Pancreas (tissue), 10 donors: ENCODE data around the gene JMJD8. TPM values are rescaled to one million over a fixed set of nuclear protein-coding genes. Genes with fewer than 3 reads are reported as not detected.

Experiments
- ATAC-seq, 4 donors: fragments of 200-7000 bp; cut with Tn5 transposase; one replicate each; pipeline versions ENCODE4 v1.8.0 to v1.9.1; 2020; ENCODE audit warnings: mild to moderate bottlenecking in 4 of 4, moderate library complexity in 4 of 4
- DNase-seq, 6 donors: peaks; one replicate each; pipeline ENCODE4 v3.0.0-alpha.2; 2020
- FAIRE-seq: peaks from 2 replicates; lab custom pipeline; 2012; peaks lifted over from hg19 to GRCh38; lab: Jason Lieb, UNC
- H3K27ac ChIP-seq, 4 donors: fragments of 200-600 bp; sonication (generic); 1 replicate in 3 of 4; 2 replicates in 1 of 4; pipeline versions ENCODE4 v1.5.0 to v1.8.0; 2020
- H3K27me3 ChIP-seq, 4 donors: fragments of 200-600 bp; one replicate each; pipeline ENCODE4 v1.8.0; 2021
- H3K36me3 ChIP-seq, 3 donors: fragments of 200-600 bp; sonication (generic) in 1 of 3; one replicate each; pipeline versions ENCODE4 v1.5.0 to v1.8.0; 2020 to 2021
- H3K4me1 ChIP-seq, 3 donors: fragments of 200-600 bp; one replicate each; pipeline ENCODE4 v1.8.0; 2021
- H3K4me3 ChIP-seq, 4 donors: fragments of 200-600 bp; sonication (generic) in 2 of 4; one replicate each; pipeline versions ENCODE4 v1.5.0 to v1.8.0; 2020 to 2021
- H3K9me3 ChIP-seq, 4 donors: fragments of 200-600 bp; one replicate each; pipeline ENCODE4 v1.8.0; 2021
- CTCF ChIP-seq, 4 donors: fragments of 200-600 bp; sonication (generic) in 3 of 4; IDR thresholded peaks; one replicate each; pipeline versions ENCODE4 v1.5.0 to v1.8.0; 2021; ENCODE audit warnings: antibody characterized with exemption in 4 of 4
- WGBS, 2 donors: extraction: QIAGEN DNeasy Blood & Tissue Kit; methylation state at CpG; one replicate each; pipeline ENCODE4 v1.1.7; 2013; 5-methylcytosine and 5-hydroxymethylcytosine counted together
- intact Hi-C, 3 donors: fragments of 100-400 bp; cut with DNase I; formaldehyde crosslinking; loops; one replicate each; pipeline versions ENCODE4 v1.11.1 to v1.14.2; 2022
- polyA plus RNA-seq, 2 donors: library from polyadenylated mRNA; stranded (reverse); fragments of 200-250 nt; gene quantifications; one replicate each; pipeline ENCODE4 v1.2.3, GENCODE V29; 2013
- total RNA-seq, 6 donors: library from RNA; stranded (reverse); fragmentation: NEBNext Ultra II Directional in 4 of 6; extraction: Animal tissue kit (Norgen Biotek cat#: 25700) in 4 of 6; gene quantifications; one replicate each; pipeline versions ENCODE4 v1.2.1 to v1.2.4, GENCODE V29; 2021 to 2023
- donor health status: healthy with polysubstance abuse.
- donor health status: DM: no; HTN: no; CAD: no; lungs with moderate emphysema.
- donor health status: DM: no; HTN: no; CAD: no.
- donor health status: control.
- donor health status: control.
- donor health status: Bipolar disorder and iron deficiency.
- donor health status: DM: yes; HTN: yes; CAD: no.
- donor health status: DM: no; HTN: no; CAD: no.
- donor health status: DM: no; HTN: no; CAD: no.
- donor health status: DM: yes; HTN: yes; CAD: no.

JMJD8 gene
- total and polyA plus RNA-seq, 8 donors, result 25.0 to 50.2 (median 34.2) TPM

- intact Hi-C loops, result loop anchor here in 1 of 3 donors (10.0 kb wide), 1 partner anchor 336 kb away; no protein-coding TSS in a partner anchor
- FAIRE-seq, result no peak
- WGBS, 2 donors, result 71 to 86% methylated on average over 6 of the region's 6 CpGs
- no peak for TF ChIP-seq CTCF (IDR thresholded peaks at IDR 0.05)
- Histone ChIP-seq H3K4me3 (no peak overlapping the region), H3K36me3 (no peaks in the 10 kb centered on the region), H3K27me3 (no peaks in the 10 kb centered on the region), H3K27ac (no peak overlapping the region), H3K4me1 (peaks cover 6 to 28% (median 21%) of the 10 kb centered on the region in 3 donors), H3K9me3 (no peaks in the 10 kb centered on the region)
- DNase-seq, result no peak
- no peak for ATAC-seq
These were observed 34.8 kb upstream of the JMJD8 start for GRCh38 chr16:718922-719321.

GRCh38 chr16:718389-718788 lies 34.3 kb upstream of the JMJD8 start:
- no peaks in the 10 kb centered on the region for H3K36me3 ChIP-seq
- WGBS, 2 donors, result 93 to 94% methylated on average over 9 of the region's 9 CpGs
- H3K27ac ChIP-seq, result no peak overlapping the region
- no peaks in the 10 kb centered on the region for H3K9me3 ChIP-seq
- no peak for TF ChIP-seq CTCF (IDR thresholded peaks at IDR 0.05)
- no peaks in the 10 kb centered on the region for H3K27me3 ChIP-seq
- no peak for FAIRE-seq
- DNase-seq, result no peak
- H3K4me3 ChIP-seq, result no peak overlapping the region
- intact Hi-C loops, result loop anchor here in 1 of 3 donors (10.0 kb wide), 1 partner anchor 336 kb away; no protein-coding TSS in a partner anchor
- ATAC-seq, result no peak
- H3K4me1 ChIP-seq, result peaks cover 6 to 28% (median 21%) of the 10 kb centered on the region in 3 donors

GRCh38 chr16:717450-718245 lies 33.5 kb upstream of the JMJD8 start:
- Histone ChIP-seq H3K9me3 (no peaks in the 10 kb centered on the region), H3K36me3 (no peaks in the 10 kb centered on the region), H3K27me3 (no peaks in the 10 kb centered on the region), H3K27ac (no peak overlapping the region), H3K4me1 (peaks cover 6 to 28% (median 21%) of the 10 kb centered on the region in 3 donors), H3K4me3 (no peak overlapping the region)
- 77 to 83% methylated on average over 31 to 32 of the region's 32 CpGs for WGBS, 2 donors
- ATAC-seq (no peak), FAIRE-seq (no peak), DNase-seq (no peak)
- intact Hi-C loops, result loop anchor here in 1 of 3 donors (10.0 kb wide), 1 partner anchor 337 kb away; no protein-coding TSS in a partner anchor
- TF ChIP-seq CTCF (IDR thresholded peaks at IDR 0.05), result no peak

GRCh38 chr16:716768-717325 lies 32.7 kb upstream of the JMJD8 start:
- FAIRE-seq, result no peak
- Histone ChIP-seq H3K4me3 (peak overlapping the region in 1 of 4 donors; percentile 89), H3K27ac (peak overlapping the region; percentile 5 to 68 (median 44)), H3K9me3 (no peaks in the 10 kb centered on the region), H3K4me1 (peaks cover 6 to 28% (median 21%) of the 10 kb centered on the region in 3 donors), H3K27me3 (no peaks in the 10 kb centered on the region), H3K36me3 (no peaks in the 10 kb centered on the region)
- intact Hi-C loops, result loop anchor here in 1 of 3 donors (10.0 kb wide), 1 partner anchor 338 kb away; no protein-coding TSS in a partner anchor
- no peak for ATAC-seq
- WGBS, 2 donors, result 86 to 87% methylated on average over 29 of the region's 29 CpGs
- no peak for DNase-seq
- no peak for TF ChIP-seq CTCF (IDR thresholded peaks at IDR 0.05)
